Right renal cortex interstitium (tissue), 3 donors: ENCODE data around the gene POMP. TPM values are rescaled to one million over a fixed set of nuclear protein-coding genes. Genes with fewer than 3 reads are reported as not detected.
"Not testable (repeated sequence)": the region's sequence is repeated elsewhere in the genome, so short reads cannot be mapped to it uniquely, and the experiment has no call there.

Experiments used
- DNase-seq, 3 donors: peaks; one replicate each; pipeline ENCODE4 v3.0.0-alpha.2; 2013; ENCODE audit warnings: low read depth in 3 of 3, low spot score in 2 of 3
- polyA plus RNA-seq, 3 donors: library from polyadenylated mRNA; unstranded; fragments of 120-200 nt; gene quantifications; one replicate each; pipeline ENCODE4 v1.2.1, GENCODE V29; 2013; ENCODE audit not compliant: insufficient read length in 3 of 3

The POMP gene
- polyA plus RNA-seq, 3 donors, result 104 to 110 (median 104) TPM

- peak in 1 of 3 donors; percentile 15 for DNase-seq
Measured at GRCh38 chr13:28636677-28637317, 22.1 kb upstream of the POMP start.

GRCh38 chr13:28637714-28638355 lies 21.1 kb upstream of the POMP start:
- DNase-seq, result no peak

GRCh38 chr13:28638756-28639155 lies 20.2 kb upstream of the POMP start:
- no peak for DNase-seq

- peak in 1 of 3 donors; percentile 13 for DNase-seq
Measured at GRCh38 chr13:28640861-28641599, 17.9 kb upstream of the POMP start.

GRCh38 chr13:28641600-28641926 lies 17.4 kb upstream of the POMP start:
- no peak for DNase-seq

- DNase-seq, result no peak
Measured at GRCh38 chr13:28650284-28650683, 8.6 kb upstream of the POMP start.

- DNase-seq, result no peak
Measured at GRCh38 chr13:28651810-28652401, 7.0 kb upstream of the POMP start.

- no peak for DNase-seq
Measured at GRCh38 chr13:28653111-28653510, 5.8 kb upstream of the POMP start.

- DNase-seq, result no peak
Measured at GRCh38 chr13:28654276-28654675, 4.7 kb upstream of the POMP start.

- DNase-seq, result no peak
Measured at GRCh38 chr13:28655561-28655960, 3.4 kb upstream of the POMP start.

- DNase-seq, result peak in 1 of 3 donors; percentile 15
Measured at GRCh38 chr13:28657784-28658538, 969 bp upstream of the POMP start.

- DNase-seq, result no peak
Measured at GRCh38 chr13:28658539-28658795, 463 bp upstream of the POMP start.

GRCh38 chr13:28659621-28659970 lies 666 bp downstream of the POMP start:
- DNase-seq, result no peak

GRCh38 chr13:28666897-28667488 lies 8.1 kb downstream of the POMP start:
- no peak for DNase-seq

GRCh38 chr13:28671126-28671792 lies 12.3 kb downstream of the POMP start:
- no peak for DNase-seq

GRCh38 chr13:28678809-28679208 lies 19.9 kb downstream of the POMP start:
- DNase-seq, result no peak

GRCh38 chr13:28679628-28680027 lies 20.7 kb downstream of the POMP start:
- no peak for DNase-seq

- no peak for DNase-seq
Measured at GRCh38 chr13:28680541-28680940, 21.6 kb downstream of the POMP start.

GRCh38 chr13:28683169-28683568 lies 24.2 kb downstream of the POMP start:
- DNase-seq, result not testable (repeated sequence)

- DNase-seq, result no peak
Measured at GRCh38 chr13:28684257-28684656, 25.3 kb downstream of the POMP start.
